Esophagus muscularis mucosa (tissue), 4 donors: ENCODE results near the gene PDE6H.

ENCODE experiments used
- EP300 ChIP-seq: sonication (generic); formaldehyde crosslinking; IDR thresholded peaks from one replicate; pipeline ENCODE4 v1.6.1; 2017; ENCODE audit warnings: antibody characterized with exemption
- POLR2AphosphoS5 ChIP-seq, 2 donors: sonication (generic); formaldehyde crosslinking; IDR thresholded peaks; one replicate each; pipeline ENCODE4 v1.6.1; 2017; ENCODE audit warnings: antibody characterized with exemption in 2 of 2
- TF ChIP-seq, protein P1 (sequence below), 3 experiments: fragments of 200-600 bp in 2 of 3; fragments of 450-650 bp in 1 of 3; sonication (generic) in 2 of 3; IDR thresholded peaks; one replicate each; pipeline ENCODE4 v1.5.1; 2017 to 2019; ENCODE audit warnings: antibody characterized with exemption in 3 of 3, mild to moderate bottlenecking in 2 of 3, moderate library complexity in 1 of 3

DNA sequence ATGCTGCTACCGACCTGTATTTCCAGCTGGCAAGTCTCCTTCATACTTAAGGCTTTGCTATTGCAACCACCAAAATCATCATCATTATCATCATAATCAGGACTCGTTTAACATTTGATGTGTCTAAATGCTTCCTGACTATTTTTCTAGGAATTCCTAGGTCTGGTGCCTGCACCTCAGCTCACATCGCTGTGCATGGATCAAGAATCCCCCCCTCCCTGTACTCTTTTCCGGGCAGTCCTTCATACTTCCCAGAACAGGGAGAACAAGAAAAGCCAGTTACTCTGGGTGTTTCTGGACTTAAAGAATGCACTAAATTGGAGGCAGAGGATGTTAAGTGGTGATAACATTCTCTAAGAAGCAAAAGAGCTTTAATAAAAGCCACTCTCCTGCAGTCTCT, 43.9 kb upstream of the PDE6H start:
- no peak for TF ChIP-seq POLR2AphosphoS5 (IDR thresholded peaks at IDR 0.05)
- TF ChIP-seq, protein P1, sequence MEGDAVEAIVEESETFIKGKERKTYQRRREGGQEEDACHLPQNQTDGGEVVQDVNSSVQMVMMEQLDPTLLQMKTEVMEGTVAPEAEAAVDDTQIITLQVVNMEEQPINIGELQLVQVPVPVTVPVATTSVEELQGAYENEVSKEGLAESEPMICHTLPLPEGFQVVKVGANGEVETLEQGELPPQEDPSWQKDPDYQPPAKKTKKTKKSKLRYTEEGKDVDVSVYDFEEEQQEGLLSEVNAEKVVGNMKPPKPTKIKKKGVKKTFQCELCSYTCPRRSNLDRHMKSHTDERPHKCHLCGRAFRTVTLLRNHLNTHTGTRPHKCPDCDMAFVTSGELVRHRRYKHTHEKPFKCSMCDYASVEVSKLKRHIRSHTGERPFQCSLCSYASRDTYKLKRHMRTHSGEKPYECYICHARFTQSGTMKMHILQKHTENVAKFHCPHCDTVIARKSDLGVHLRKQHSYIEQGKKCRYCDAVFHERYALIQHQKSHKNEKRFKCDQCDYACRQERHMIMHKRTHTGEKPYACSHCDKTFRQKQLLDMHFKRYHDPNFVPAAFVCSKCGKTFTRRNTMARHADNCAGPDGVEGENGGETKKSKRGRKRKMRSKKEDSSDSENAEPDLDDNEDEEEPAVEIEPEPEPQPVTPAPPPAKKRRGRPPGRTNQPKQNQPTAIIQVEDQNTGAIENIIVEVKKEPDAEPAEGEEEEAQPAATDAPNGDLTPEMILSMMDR (IDR thresholded peaks at IDR 0.05), result no peak
- no peak for TF ChIP-seq EP300
